Stimulated activated CD4-positive, alpha-beta T cell treated with anti-CD3 and anti-CD28 coated beads, Interleukin-15, amount 100 ng/mL, for 48 hours (primary cell): ENCODE measurements around the gene FBXW11.

ENCODE experiments used
- DNase-seq, 2 donors: peaks; one replicate each; pipeline ENCODE4 v3.0.0-alpha.2; 2020; ENCODE audit warnings: low read depth in 2 of 2

The FBXW11 gene

GRCh38 chr5:171867786-171868185, 138.7 kb downstream of the FBXW11 start:
- no peak for DNase-seq

- DNase-seq, result no peak
Observed at GRCh38 chr5:171865471-171865870, 141.0 kb downstream of the FBXW11 start.

GRCh38 chr5:171863935-171864334, 142.5 kb downstream of the FBXW11 start:
- DNase-seq, result no peak

GRCh38 chr5:171862624-171863023, 143.8 kb downstream of the FBXW11 start:
- DNase-seq, result no peak

- DNase-seq, result no peak
Observed at GRCh38 chr5:171861381-171861780, 145.1 kb downstream of the FBXW11 start.

GRCh38 chr5:171858303-171858702, 148.1 kb downstream of the FBXW11 start:
- DNase-seq, result no peak

- DNase-seq, result no peak
Observed at GRCh38 chr5:171857489-171857876, 149.0 kb downstream of the FBXW11 start.

GRCh38 chr5:171855798-171856763, 150.4 kb downstream of the FBXW11 start:
- DNase-seq, result no peak

- no peak for DNase-seq
Observed at GRCh38 chr5:171855265-171855664, 151.2 kb downstream of the FBXW11 start.

- DNase-seq, result no peak
Observed at GRCh38 chr5:171852255-171852681, 154.2 kb downstream of the FBXW11 start.

GRCh38 chr5:171851251-171851650, 155.2 kb downstream of the FBXW11 start:
- no peak for DNase-seq

- no peak for DNase-seq
Observed at GRCh38 chr5:171850324-171850947, 156.0 kb downstream of the FBXW11 start.

- DNase-seq, result no peak
Observed at GRCh38 chr5:171849585-171850323, 156.7 kb downstream of the FBXW11 start.

- no peak for DNase-seq
Observed at GRCh38 chr5:171848911-171849520, 157.4 kb downstream of the FBXW11 start.

GRCh38 chr5:171848486-171848885, 158.0 kb downstream of the FBXW11 start:
- DNase-seq, result no peak

GRCh38 chr5:171848006-171848405, 158.4 kb downstream of the FBXW11 start:
- DNase-seq, result no peak

GRCh38 chr5:171847026-171847425, 159.4 kb downstream of the FBXW11 start:
- no peak for DNase-seq

- no peak for DNase-seq
Observed at GRCh38 chr5:171846323-171846722, 160.1 kb downstream of the FBXW11 start.

GRCh38 chr5:171845857-171846256, 160.6 kb downstream of the FBXW11 start:
- DNase-seq, result no peak

- no peak for DNase-seq
Observed at GRCh38 chr5:171845040-171845630, 161.3 kb downstream of the FBXW11 start.

GRCh38 chr5:171842777-171843328, 163.6 kb downstream of the FBXW11 start:
- DNase-seq, result no peak
